HG02973 (cell line): Measurements from ENCODE around the gene PPP2R2D.
"Not testable (repeated sequence)": the region's sequence is repeated elsewhere in the genome, so short reads cannot be mapped to it uniquely, and the experiment has no call there.

Experiments
- ATAC-seq: cut with Tn5 transposase; IDR thresholded peaks from one replicate; pipeline ENCODE4 v1.9.1; 2021; ENCODE audit warnings: moderate library complexity; ENCODE audit not compliant: unreplicated experiment

The PPP2R2D gene

GRCh38 chr10:131866673-131867072, 34.1 kb upstream of the PPP2R2D start:
- no peak for ATAC-seq

GRCh38 chr10:131868436-131868835, 32.4 kb upstream of the PPP2R2D start:
- ATAC-seq, result no peak

DNA sequence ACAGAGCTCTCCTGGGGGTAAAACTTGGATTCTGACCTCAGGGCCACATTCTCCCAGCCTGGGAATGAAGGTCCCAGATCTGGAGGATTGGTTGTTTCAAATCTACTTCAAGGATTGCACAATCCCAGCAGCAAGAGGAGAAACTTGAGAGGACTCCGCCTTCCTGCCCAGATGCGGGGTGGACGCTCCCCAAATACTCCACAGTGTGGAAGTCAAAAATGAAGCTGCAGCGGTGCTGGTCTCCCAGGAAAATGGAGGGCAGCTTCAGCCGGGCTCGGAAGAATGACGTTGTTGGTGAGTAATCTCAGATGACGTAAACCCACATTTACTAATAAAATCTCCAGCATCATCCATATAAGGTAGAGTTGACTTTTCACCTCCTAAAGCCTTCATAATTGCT, 31.5 kb upstream of the PPP2R2D start:
- no peak for ATAC-seq

DNA sequence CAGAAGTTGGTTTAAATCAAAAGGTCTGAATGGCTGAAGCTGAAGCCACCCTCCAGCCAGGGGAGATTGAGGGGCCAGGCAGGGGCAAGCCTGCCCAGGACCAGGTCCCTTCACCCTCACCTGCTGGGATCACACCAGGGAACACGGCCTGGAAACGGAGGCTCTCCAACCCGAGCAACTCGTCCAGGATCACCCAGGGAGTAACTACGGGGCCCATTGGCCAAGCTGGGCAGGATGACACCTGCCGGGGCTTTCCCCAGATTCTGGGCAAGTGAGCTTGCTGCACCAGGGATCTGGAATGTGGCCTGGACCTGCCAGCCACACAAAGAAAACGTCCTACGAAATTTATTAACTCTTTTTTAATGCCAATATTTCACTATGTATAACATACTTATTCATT, 30.4 kb upstream of the PPP2R2D start:
- no peak for ATAC-seq

DNA sequence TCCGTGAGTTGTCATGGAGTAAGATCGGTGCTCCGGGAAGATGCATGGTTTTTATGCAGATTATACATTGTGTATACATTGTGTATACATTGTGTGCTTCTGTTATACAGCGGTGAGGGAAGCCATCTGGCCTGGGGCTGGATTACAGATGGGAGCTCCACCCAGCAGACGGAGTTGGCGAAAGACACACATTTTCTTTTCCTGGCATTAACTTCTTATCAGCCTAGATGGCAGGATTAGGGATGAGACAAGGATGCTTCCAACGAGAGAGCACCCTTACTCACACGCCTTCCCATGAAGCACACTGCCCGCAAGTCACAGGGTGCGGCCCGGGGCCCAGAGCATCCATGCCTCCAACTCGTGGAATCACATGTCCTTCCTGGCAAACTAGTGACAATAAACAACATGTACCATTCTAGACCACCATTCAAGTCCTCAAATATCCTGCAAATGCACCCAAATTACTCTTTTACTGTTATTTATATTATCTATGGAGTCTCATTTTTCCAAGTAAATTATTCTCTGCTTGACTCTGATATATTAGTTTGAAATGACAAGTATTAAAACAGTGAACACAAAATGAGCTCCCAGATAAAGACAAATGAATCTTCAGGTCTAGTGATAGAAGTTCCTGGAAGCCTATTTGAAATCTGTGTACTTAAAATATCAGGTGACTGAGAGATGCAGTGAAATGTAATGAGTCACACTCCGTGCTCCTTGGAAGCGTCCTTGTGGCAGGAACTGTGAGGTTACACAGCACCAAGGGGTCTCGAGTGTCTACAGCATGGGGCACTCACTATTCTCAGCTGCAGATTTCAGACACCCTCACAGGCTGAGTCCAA, 29.8 kb upstream of the PPP2R2D start:
- ATAC-seq, result no peak

DNA sequence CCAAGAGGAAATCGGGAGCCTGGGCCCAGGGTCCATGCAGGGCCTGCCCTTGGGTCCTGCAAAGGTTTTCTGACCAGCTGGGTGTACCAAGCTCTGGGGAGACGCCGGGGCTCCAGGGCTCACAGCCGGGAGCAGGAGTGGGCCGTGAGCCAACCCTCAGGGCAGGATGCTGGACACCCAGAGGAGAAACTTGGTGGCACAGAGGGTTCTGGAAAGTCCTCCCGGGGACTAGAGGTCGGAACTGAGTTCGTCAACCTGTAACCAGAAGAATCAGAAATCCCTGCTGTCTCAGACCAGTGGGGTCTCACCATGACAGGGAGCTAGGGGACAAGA, 29.2 kb upstream of the PPP2R2D start:
- ATAC-seq, result no peak

DNA sequence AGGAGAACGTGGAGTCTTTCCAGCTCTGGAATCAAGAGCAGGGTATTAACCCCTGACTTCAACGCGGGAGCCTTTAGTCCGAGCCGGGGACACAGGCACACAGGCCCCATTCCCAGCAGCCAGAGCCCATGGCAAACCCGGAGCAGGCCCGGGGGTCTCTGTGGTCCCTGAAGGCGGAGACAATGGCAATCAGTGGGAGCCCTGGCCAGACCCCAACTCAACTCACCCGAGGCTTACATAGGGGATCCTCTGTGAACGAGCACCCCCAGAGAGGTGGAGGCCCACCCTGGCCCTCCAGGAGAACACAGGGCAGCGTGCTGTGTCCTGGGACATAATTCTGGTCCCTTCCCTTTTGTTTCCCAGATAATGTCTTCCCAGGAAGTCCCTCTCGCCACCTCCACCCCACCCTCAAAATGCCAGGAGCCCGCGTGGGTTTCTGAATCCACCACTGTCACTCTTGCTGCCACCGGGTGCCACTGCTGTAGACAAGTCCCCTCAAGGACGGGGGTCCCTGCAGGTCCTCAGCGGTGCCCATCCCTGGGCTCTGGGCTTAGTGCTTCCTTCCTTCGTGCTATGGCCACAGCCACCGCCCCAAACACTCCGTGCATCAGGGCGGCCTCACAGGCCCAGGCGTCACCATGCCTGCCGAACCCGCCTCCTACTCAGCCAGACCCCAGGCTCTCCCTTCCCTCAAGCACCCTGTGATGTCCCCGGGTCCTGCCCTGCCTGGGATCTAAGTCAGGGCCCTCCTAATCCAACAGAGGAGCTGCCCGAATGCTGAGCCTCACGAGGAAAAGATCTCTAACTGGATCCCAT, 28.6 kb upstream of the PPP2R2D start:
- no peak for ATAC-seq

GRCh38 chr10:131872827-131873375, 27.9 kb upstream of the PPP2R2D start:
- no peak for ATAC-seq

DNA sequence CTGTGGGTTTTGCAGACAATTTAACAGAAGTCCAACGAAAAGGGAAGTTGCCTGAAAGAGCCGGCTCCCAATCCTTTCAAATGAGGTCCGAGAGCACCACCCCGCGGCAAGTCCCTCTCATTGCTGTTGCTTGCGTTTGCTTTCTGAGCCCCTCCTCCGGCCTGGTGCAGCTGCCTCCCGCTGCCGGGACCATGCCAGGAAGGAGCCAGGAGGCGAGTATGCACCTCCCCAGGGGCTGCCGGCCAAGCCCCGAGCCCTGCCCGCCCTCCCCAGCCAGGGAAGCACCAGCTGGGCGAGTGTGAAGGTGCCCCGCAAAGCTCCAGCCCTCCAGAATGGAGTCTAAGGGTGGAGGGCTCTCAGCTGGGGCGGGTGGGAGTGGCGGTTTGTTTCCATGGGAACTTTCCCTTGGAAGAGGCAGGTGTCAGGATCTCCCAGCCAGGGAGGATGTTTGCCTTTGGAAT, 25.8 kb upstream of the PPP2R2D start:
- ATAC-seq, result peak; percentile 82

GRCh38 chr10:131875501-131875900, 25.3 kb upstream of the PPP2R2D start:
- ATAC-seq, result no peak

- no peak for ATAC-seq
Measured at GRCh38 chr10:131876017-131876416, 24.8 kb upstream of the PPP2R2D start.

DNA sequence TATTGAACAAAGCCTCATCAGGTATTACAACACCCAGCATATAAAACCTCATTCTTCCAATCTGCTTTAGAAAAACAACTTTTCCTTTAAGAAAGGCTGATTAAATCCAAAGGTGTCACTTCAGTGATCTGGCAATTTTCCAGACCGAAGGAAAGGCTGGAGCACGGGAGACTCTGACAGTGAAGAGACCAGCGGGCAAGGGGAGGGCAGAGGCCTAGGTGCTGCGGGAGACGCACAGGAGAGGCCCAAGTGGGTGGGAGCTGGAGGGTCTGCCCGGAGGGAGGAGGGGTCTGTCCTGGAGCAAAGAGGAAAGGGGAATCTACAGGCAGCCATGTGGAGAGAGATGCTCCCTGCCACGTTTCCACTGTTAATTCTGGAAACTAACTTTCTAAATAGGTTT, 24.3 kb upstream of the PPP2R2D start:
- ATAC-seq, result no peak

DNA sequence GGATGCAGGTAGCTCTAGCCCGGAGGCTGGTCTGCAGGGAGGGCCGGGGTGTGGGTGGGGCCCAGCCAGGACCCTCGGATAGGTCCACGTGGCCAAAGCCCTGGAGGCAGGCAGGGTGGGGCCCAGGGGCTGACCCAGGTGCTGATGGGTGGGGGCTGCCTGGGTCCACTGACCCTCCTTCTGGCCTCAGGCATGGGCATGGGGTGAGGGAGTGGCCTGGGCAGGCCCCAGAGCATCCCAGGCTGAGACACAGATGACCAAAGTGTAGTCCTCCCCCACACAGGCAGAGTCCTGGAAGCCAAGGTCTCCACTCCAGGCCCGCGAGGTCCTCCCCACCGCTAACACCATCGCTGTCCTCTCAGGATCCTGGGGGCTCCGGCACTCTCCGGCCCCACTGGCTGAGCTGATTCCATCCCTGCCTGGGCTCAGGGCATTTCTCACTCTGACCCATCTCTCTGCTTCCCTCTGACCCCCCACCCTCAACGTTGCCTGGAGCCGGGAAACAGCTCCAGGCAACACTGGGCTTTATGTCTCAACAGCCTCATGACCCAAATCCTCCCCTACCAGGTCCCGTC, 20.7 kb upstream of the PPP2R2D start:
- ATAC-seq, result no peak

GRCh38 chr10:131881104-131881880, 19.5 kb upstream of the PPP2R2D start:
- no peak for ATAC-seq

DNA sequence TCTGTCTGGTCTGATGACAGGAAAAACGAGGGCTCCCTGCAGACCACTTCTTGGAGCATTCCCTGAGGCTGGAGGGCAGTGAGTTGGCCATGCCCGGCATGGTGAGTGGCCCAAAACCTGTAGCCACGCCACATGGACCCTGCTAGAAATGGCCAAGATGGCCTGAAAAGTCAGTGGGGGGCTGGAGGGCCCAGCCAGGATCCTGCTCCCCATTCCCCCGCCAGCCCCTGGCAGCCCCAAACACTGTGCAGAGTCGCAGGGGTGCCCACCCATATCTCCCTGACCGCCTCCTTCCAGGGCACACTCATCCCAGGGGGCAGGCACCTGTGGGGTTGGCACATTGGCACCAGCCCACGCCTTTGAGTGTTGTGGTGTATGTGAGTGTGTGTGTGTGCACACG, 18.7 kb upstream of the PPP2R2D start:
- ATAC-seq, result no peak

GRCh38 chr10:131882590-131883451, 18.0 kb upstream of the PPP2R2D start:
- no peak for ATAC-seq

GRCh38 chr10:131883621-131884393, 17.0 kb upstream of the PPP2R2D start:
- ATAC-seq, result not testable (repeated sequence)

DNA sequence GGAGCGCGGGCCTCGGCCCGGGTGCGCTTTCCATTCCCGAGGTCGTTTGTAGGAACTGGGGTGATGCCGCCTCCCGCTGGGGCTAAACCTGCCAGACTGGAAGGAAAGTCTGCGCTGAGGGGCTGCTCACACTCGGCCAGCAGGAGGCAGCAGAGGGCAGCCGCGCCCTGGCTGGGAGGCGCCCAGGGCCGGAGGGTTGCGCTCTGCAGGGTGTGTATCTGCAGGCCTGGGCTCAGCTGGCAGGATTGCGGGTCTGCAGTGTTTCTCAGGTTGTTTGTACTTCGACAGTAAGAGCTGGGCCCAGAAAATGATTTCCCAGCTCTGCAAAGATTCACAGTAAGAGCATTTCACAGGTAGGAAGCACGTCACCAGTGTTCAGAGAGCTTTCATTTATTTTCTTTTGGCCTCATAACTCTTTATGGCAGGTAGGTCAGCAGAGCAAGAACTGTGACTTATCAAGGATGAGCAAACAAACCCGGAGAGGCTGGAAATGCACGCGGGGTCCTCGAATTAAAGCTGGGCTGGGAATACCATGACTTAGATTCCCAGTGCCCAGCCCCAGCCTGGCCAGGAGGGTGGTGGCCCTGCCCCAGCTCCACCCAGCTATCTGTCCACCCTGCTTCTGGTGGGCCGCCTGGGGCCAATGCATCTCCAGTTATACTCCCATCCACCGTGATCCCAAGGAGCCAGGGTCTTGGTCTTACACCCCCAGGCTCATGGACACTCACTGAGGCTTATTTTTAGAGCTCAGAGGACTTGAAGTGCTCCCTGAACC, 15.2 kb upstream of the PPP2R2D start:
- peak; percentile 93 for ATAC-seq
